Breast epithelium (tissue), 4 donors: ENCODE data around the gene KLHL12. TPM values are rescaled to one million over a fixed set of nuclear protein-coding genes. Genes with fewer than 3 reads are reported as not detected.

ENCODE experiments used
- DNase-seq, 2 donors: peaks; one replicate each; pipeline ENCODE4 v3.0.0-alpha.2; 2019; ENCODE audit warnings: low spot score in 2 of 2
- H3K27ac ChIP-seq, 2 donors: fragments of 200-600 bp; sonication (generic) in 1 of 2; one replicate each; pipeline ENCODE4 v1.5.1; 2016 to 2019; ENCODE audit warnings: mild to moderate bottlenecking in 1 of 2
- H3K27me3 ChIP-seq, 2 donors: fragments of 200-600 bp; sonication (generic) in 1 of 2; one replicate each; pipeline versions ENCODE4 v1.5.1 to v1.6.0; 2017 to 2019; ENCODE audit warnings: control low read depth in 1 of 2, mild to moderate bottlenecking in 1 of 2
- H3K36me3 ChIP-seq: fragments of 200-600 bp; one replicate; pipeline ENCODE4 v1.5.1; 2019
- H3K4me1 ChIP-seq, 2 donors: fragments of 200-600 bp; sonication (generic); one replicate each; pipeline ENCODE4 v1.5.1; 2016 to 2019; ENCODE audit warnings: control low read depth in 1 of 2
- H3K4me3 ChIP-seq, 3 donors: fragments of 200-600 bp; sonication (generic); 1 replicate in 2 of 3; 2 replicates in 1 of 3; pipeline ENCODE4 v1.5.1; 2016 to 2019; ENCODE audit warnings: mild to moderate bottlenecking in 3 of 3, moderate library complexity in 2 of 3
- H3K9me3 ChIP-seq, 2 donors: fragments of 200-600 bp; sonication (generic) in 1 of 2; one replicate each; pipeline ENCODE4 v1.5.1; 2016 to 2019; ENCODE audit warnings: control low read depth in 1 of 2
- POLR2A ChIP-seq: fragments of 450-650 bp; IDR thresholded peaks from one replicate; pipeline ENCODE4 v1.6.1; 2016; ENCODE audit warnings: antibody characterized with exemption, mild to moderate bottlenecking, moderate library complexity
- POLR2AphosphoS5 ChIP-seq, 3 donors: sonication (generic); formaldehyde crosslinking; IDR thresholded peaks; one replicate each; pipeline ENCODE4 v1.6.1; 2017; ENCODE audit warnings: antibody characterized with exemption in 3 of 3
- intact Hi-C: fragments of 100-400 bp; cut with DNase I; formaldehyde crosslinking; loops from one replicate; pipeline ENCODE4 v1.15.1; 2023; ENCODE audit warnings: low total_unique reads
- total RNA-seq, 3 donors: library from RNA; depleted of rRNA; stranded (reverse); fragments of >200 nt; gene quantifications; one replicate each; pipeline ENCODE4 v1.1.0, GENCODE V29; 2016
- TF ChIP-seq, protein P1 (sequence below), 3 donors: fragments of 450-650 bp; IDR thresholded peaks; one replicate each; pipeline ENCODE4 v1.5.1; 2016 to 2017; ENCODE audit warnings: antibody characterized with exemption in 3 of 3, mild to moderate bottlenecking in 3 of 3, moderate library complexity in 3 of 3

KLHL12 gene
- total RNA-seq, 3 donors from 2014 or later = 21.3 to 26.4 (median 25.5) TPM

DNA sequence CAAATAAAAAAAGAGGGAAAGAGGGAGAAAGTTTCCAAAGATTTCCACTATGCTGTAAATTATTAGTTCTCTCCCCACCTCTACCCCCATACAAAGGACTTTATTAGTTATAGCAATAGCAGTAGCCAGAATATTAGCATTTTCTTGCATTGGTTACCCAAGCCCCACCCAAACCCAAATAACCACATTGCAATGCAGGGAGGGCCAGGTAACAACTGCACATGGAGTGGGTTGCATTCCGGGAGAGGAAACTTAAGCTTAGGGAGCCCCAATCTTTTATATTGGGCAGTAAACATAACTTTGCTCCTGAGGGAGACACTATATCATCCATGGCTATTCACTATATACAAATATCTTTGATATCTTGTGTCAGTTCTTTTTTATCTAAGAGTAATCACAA lies 25.1 kb upstream of the KLHL12 start:
- TF ChIP-seq POLR2A = no peak
- TF ChIP-seq, protein P1, sequence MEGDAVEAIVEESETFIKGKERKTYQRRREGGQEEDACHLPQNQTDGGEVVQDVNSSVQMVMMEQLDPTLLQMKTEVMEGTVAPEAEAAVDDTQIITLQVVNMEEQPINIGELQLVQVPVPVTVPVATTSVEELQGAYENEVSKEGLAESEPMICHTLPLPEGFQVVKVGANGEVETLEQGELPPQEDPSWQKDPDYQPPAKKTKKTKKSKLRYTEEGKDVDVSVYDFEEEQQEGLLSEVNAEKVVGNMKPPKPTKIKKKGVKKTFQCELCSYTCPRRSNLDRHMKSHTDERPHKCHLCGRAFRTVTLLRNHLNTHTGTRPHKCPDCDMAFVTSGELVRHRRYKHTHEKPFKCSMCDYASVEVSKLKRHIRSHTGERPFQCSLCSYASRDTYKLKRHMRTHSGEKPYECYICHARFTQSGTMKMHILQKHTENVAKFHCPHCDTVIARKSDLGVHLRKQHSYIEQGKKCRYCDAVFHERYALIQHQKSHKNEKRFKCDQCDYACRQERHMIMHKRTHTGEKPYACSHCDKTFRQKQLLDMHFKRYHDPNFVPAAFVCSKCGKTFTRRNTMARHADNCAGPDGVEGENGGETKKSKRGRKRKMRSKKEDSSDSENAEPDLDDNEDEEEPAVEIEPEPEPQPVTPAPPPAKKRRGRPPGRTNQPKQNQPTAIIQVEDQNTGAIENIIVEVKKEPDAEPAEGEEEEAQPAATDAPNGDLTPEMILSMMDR (IDR thresholded peaks at IDR 0.05) = no peak
- no peak for TF ChIP-seq POLR2AphosphoS5 (IDR thresholded peaks at IDR 0.05)
- DNase-seq = no peak
- Histone ChIP-seq H3K36me3 (no peaks in the 10 kb centered on the region), H3K9me3 (no peaks in the 10 kb centered on the region), H3K4me3 (no peak overlapping the region), H3K4me1 (peaks cover 11% of the 10 kb centered on the region in 2 donors), H3K27ac (peak overlapping the region; percentile 64 to 87), H3K27me3 (no peaks in the 10 kb centered on the region)
- intact Hi-C loops = no loop called here

DNA sequence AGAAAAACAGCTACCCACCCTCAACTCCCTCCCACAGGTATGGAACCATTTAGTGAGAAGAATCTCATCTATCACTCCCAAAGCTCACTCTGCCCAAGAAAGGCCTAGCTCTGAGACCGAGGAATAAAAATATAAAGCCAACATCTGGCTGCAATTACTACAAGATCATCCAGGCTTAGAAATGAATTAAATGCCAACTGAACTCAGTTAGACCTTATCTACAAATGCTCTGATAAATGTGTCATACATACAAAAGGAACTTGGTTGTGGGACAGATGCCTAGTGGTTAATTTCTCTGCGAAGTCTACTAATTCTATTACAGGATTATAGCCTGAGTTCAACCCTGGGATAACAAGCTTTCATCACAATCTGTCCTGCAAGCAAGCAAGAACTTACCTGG lies 24.4 kb upstream of the KLHL12 start:
- peak overlapping the region; percentile 64 to 87 for H3K27ac ChIP-seq
- H3K9me3 ChIP-seq = no peaks in the 10 kb centered on the region
- TF ChIP-seq POLR2AphosphoS5 (IDR thresholded peaks at IDR 0.05) = no peak
- TF ChIP-seq POLR2A = no peak
- TF ChIP-seq, protein P1 (IDR thresholded peaks at IDR 0.05) = no peak
- DNase-seq = no peak
- intact Hi-C loops = no loop called here
- H3K4me3 ChIP-seq = no peak overlapping the region
- no peaks in the 10 kb centered on the region for H3K27me3 ChIP-seq
- peaks cover 7 to 9% of the 10 kb centered on the region in 2 donors for H3K4me1 ChIP-seq
- H3K36me3 ChIP-seq = no peaks in the 10 kb centered on the region

DNA sequence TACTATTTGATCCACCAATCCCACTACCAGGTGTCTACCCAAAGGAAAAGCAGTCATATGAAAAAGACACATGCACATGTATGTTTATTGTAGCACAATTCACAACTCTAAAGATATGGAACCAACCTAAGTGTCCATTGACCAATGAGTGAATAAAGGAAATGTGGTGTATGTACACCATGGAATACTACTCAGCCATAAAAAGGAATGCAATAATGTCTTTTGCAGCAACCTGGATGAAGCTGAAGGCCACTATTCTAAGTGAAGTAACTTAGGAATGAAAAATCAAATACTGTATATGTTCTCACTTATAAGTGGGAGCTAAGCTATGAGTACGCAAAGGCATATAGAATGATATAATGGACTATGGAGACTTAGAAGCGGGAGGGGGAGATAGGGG lies 18.4 kb upstream of the KLHL12 start:
- DNase-seq = no peak
- TF ChIP-seq POLR2A (no peak), POLR2AphosphoS5 (IDR thresholded peaks at IDR 0.05) (no peak)
- TF ChIP-seq, protein P1 (IDR thresholded peaks at IDR 0.05) = no peak
- H3K27me3 ChIP-seq = no peaks in the 10 kb centered on the region
- intact Hi-C loops = no loop called here
- no peak overlapping the region for H3K27ac ChIP-seq
- H3K36me3 ChIP-seq = peaks cover 25% of the 10 kb centered on the region
- no peak overlapping the region for H3K4me3 ChIP-seq
- H3K4me1 ChIP-seq = no peaks in the 10 kb centered on the region
- no peaks in the 10 kb centered on the region for H3K9me3 ChIP-seq

DNA sequence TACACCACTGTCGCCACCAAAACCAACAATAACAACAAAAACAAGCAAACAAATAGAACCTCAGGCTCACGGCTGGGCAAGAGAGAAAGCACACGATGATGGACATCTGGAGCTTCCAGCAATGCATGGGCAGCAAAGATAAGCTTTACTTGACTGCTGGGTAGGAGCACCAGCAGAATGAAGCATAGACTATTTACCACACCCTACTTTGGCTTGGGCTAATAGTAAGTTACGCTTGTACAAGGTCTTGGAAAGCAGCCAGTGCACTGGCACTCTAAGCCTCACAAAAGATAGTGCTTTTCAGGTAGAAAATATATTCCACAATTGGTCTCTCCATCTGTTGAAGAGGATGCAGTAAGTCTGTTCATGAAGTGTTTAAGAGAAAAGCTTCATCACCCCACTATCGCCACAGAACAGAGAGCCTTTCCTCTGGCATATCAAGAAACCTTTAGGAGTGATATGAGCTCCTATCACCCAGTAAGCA lies 17.4 kb upstream of the KLHL12 start:
- TF ChIP-seq, protein P1 (IDR thresholded peaks at IDR 0.05) = no peak
- no peak for TF ChIP-seq POLR2A
- TF ChIP-seq POLR2AphosphoS5 (IDR thresholded peaks at IDR 0.05) = no peak
- H3K9me3 ChIP-seq = no peaks in the 10 kb centered on the region
- no peaks in the 10 kb centered on the region for H3K27me3 ChIP-seq
- no peak for DNase-seq
- no peak overlapping the region for H3K4me3 ChIP-seq
- intact Hi-C loops = no loop called here
- H3K27ac ChIP-seq = no peak overlapping the region
- no peaks in the 10 kb centered on the region for H3K4me1 ChIP-seq
- H3K36me3 ChIP-seq = peaks cover 25% of the 10 kb centered on the region

DNA sequence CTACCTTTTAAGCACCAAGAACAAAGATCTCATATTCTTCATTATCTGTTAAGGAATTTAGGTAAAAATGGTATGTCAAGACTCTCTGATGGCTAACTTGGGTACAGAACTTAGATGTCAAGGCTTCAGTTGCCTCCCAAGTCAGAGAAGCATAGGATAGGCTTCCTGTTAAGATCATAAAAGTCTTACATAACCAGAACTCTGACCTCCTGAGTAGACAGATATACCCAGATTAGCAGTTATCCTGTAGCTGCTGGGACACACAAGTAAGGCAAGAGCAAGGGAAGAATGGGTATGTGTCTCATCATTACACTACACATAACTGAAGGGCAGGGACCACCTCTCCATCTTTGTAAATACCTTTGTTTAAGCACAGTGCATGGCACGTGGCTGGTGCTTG lies 15.4 kb upstream of the KLHL12 start:
- no peaks in the 10 kb centered on the region for H3K27me3 ChIP-seq

More for the DNA sequence above, 15.4 kb upstream of the KLHL12 start:
- Histone ChIP-seq H3K4me1 (no peaks in the 10 kb centered on the region), H3K9me3 (no peaks in the 10 kb centered on the region), H3K27ac (no peak overlapping the region), H3K4me3 (no peak overlapping the region), H3K36me3 (peaks cover 25% of the 10 kb centered on the region)
- TF ChIP-seq, protein P1 (IDR thresholded peaks at IDR 0.05) = no peak
- TF ChIP-seq POLR2AphosphoS5 (IDR thresholded peaks at IDR 0.05) = no peak
- TF ChIP-seq POLR2A = no peak
- intact Hi-C loops = no loop called here
- no peak for DNase-seq
